Left ventricle myocardium inferior (tissue), 1 donor: ENCODE results near the gene HS3ST4. TPM values are rescaled to one million over a fixed set of nuclear protein-coding genes. Genes with fewer than 3 reads are reported as not detected.

Experiments used
- DNase-seq: peaks from one replicate; pipeline ENCODE4 v3.0.0-alpha.2; 2020
- H3K27ac ChIP-seq: fragments of 200-600 bp; replicated peaks from 2 replicates; pipeline ENCODE4 v1.8.0; 2021
- H3K27me3 ChIP-seq: fragments of 200-600 bp; 2 replicates; pipeline ENCODE4 v1.8.0; 2021; ENCODE audit warnings: low read depth
- H3K36me3 ChIP-seq: fragments of 200-600 bp; 2 replicates; pipeline ENCODE4 v1.8.0; 2021
- H3K4me1 ChIP-seq: fragments of 200-600 bp; 2 replicates; pipeline ENCODE4 v1.8.0; 2021
- H3K4me3 ChIP-seq: fragments of 200-600 bp; 2 replicates; pipeline ENCODE4 v1.8.0; 2021; ENCODE audit warnings: mild to moderate bottlenecking, moderate library complexity
- H3K9me3 ChIP-seq: fragments of 200-600 bp; replicated peaks from 2 replicates; pipeline ENCODE4 v1.8.0; 2021
- intact Hi-C: fragments of 100-400 bp; cut with micrococcal nuclease; formaldehyde crosslinking; loops from one replicate; pipeline ENCODE4 v1.11.0; 2022
- total RNA-seq: library from RNA; stranded (reverse); fragmentation: NEBNext Ultra II Directional; extraction: Animal tissue kit (Norgen Biotek cat#: 25700); gene quantifications from one replicate; pipeline ENCODE4 v1.2.1, GENCODE V29; 2021
- TF ChIP-seq, protein P1 (sequence below): fragments of 200-600 bp; IDR thresholded peaks from 2 replicates; pipeline ENCODE4 v1.8.0; 2021; ENCODE audit warnings: antibody characterized with exemption, mild to moderate bottlenecking, borderline replicate concordance
- donor health status: DM: no; HTN: yes; CAD: no; lungs with severe emphysema.

HS3ST4 gene
- total RNA-seq, 1 donor from 2014 or later = not detected

DNA sequence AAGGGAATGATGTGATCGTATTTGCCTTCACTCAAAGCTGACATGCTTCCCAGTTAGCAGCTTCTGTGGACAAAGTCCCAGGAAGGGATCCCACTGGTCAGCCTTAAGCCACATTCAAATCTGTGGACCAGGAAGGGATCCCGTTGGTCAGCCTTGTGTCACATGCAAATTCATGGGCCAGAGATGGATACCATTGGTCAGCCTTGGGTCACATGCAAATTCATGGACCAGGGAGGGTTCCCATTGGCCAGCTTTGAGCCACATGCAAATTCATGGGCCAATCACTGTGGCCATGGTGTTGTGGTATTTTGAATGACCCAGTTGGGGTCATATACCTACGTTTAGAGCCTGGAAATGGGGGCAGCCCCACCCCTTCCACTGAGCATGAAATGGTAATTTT is 201.6 kb downstream of the HS3ST4 start:
- intact Hi-C loops = no loop called here
- TF ChIP-seq, protein P1, sequence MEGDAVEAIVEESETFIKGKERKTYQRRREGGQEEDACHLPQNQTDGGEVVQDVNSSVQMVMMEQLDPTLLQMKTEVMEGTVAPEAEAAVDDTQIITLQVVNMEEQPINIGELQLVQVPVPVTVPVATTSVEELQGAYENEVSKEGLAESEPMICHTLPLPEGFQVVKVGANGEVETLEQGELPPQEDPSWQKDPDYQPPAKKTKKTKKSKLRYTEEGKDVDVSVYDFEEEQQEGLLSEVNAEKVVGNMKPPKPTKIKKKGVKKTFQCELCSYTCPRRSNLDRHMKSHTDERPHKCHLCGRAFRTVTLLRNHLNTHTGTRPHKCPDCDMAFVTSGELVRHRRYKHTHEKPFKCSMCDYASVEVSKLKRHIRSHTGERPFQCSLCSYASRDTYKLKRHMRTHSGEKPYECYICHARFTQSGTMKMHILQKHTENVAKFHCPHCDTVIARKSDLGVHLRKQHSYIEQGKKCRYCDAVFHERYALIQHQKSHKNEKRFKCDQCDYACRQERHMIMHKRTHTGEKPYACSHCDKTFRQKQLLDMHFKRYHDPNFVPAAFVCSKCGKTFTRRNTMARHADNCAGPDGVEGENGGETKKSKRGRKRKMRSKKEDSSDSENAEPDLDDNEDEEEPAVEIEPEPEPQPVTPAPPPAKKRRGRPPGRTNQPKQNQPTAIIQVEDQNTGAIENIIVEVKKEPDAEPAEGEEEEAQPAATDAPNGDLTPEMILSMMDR = no peak
- H3K9me3 ChIP-seq = no peaks in the 10 kb centered on the region

DNA sequence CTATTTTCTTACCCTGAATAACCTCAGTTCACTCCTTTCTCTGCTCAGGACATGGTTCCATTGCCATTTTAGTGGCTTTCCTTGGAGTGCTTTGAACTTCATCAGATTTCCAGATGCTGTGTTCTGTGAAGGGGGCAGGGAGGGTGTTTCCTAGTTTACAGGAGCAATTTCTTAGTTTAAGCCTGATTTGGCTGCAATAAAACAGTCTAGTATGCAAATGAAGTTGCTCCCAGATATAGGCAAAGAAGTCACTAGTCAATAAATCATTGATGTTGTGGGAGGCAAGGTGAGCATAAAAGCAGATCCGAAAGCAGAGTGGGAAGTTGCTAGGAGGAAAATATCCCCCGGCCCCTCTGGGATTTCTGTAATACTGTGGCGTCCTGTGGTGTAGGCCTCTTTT is 202.3 kb downstream of the HS3ST4 start:
- no peak overlapping the region for H3K4me3 ChIP-seq

More for the DNA sequence above, 201.6 kb downstream of the HS3ST4 start:
- no peaks in the 10 kb centered on the region for H3K4me1 ChIP-seq
- H3K36me3 ChIP-seq = no peaks in the 10 kb centered on the region
- peaks cover 48% of the 10 kb centered on the region for H3K27me3 ChIP-seq
- no peak overlapping the region for H3K27ac ChIP-seq
- no peak for DNase-seq
- no peak overlapping the region for H3K4me3 ChIP-seq

DNA sequence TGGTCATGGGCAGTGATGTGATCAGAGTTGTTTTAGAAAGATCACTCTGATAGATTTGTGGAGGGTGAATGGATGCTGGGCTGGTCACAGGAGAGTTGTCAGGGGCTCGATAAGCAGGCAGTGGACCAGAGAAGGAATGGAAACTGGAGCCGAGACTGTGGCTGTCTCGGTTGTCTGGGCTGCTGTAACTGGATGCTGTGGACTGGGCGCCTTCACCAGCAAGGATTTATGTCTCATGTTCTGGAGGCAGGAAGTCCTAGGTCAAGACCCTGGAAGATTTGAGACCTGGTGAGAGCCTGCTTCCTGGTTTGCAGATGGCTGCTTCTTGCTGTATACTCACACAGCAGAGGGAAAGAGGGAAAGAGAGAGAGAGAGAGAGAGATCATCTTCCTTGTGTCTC is 203.6 kb downstream of the HS3ST4 start:
- Histone ChIP-seq H3K36me3 (no peaks in the 10 kb centered on the region), H3K4me3 (no peak overlapping the region), H3K4me1 (no peaks in the 10 kb centered on the region), H3K27me3 (peaks cover 48% of the 10 kb centered on the region), H3K27ac (no peak overlapping the region), H3K9me3 (no peaks in the 10 kb centered on the region)
- intact Hi-C loops = no loop called here
- DNase-seq = no peak
- TF ChIP-seq, protein P1 = no peak

More for the DNA sequence above, 202.3 kb downstream of the HS3ST4 start:
- Histone ChIP-seq H3K27me3 (peaks cover 48% of the 10 kb centered on the region), H3K27ac (no peak overlapping the region), H3K4me1 (no peaks in the 10 kb centered on the region), H3K9me3 (no peaks in the 10 kb centered on the region), H3K36me3 (no peaks in the 10 kb centered on the region)
- TF ChIP-seq, protein P1 = no peak
- no peak for DNase-seq
- intact Hi-C loops = no loop called here

DNA sequence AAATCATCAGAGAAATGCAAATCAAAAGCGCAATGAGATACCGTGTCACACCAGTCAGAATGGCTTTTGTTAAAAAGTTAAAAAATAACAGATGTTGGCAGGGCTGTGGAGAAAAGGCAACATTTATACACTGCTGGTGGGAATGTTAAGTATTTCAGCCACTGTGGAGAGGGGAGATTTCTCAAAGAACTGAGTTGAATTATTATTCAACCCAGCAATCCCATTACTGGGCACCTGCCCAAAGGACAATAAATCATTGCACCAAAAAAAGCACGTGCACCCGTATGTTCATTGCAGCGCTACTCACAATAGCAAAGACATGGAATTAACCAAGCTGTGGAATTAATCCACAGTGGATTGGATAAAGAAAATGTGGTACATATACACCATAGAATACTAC is 204.7 kb downstream of the HS3ST4 start:
- TF ChIP-seq, protein P1 = no peak
- no peak for DNase-seq
- Histone ChIP-seq H3K4me3 (no peak overlapping the region), H3K9me3 (no peaks in the 10 kb centered on the region), H3K27me3 (peaks cover 52% of the 10 kb centered on the region), H3K36me3 (no peaks in the 10 kb centered on the region), H3K27ac (no peak overlapping the region), H3K4me1 (no peaks in the 10 kb centered on the region)
- intact Hi-C loops = no loop called here

DNA sequence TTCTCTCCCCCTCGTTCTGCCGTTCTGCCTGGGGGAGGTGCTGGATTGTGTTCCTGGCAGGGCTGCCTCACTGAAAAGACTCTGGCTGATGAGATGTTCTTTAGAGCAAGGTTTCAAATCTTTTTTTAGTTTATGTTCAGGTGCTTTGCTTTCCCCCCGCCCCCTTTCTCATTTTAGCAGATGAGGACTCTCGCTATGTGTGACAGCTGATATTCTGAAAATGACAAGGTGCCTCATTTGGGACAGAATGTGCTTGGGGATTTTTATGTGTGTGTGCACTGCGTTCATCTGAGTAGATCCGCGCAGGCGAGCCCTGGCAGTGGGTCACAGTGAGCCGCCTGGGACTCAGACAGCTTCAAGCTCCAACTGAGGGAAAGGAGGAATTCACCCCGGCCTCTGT is 205.9 kb downstream of the HS3ST4 start:
- DNase-seq = no peak
- intact Hi-C loops = no loop called here
- H3K9me3 ChIP-seq = no peaks in the 10 kb centered on the region
- peaks cover 44% of the 10 kb centered on the region for H3K27me3 ChIP-seq
- no peaks in the 10 kb centered on the region for H3K36me3 ChIP-seq
- no peak overlapping the region for H3K27ac ChIP-seq
- H3K4me1 ChIP-seq = no peaks in the 10 kb centered on the region
- H3K4me3 ChIP-seq = no peak overlapping the region
- TF ChIP-seq, protein P1 = no peak

DNA sequence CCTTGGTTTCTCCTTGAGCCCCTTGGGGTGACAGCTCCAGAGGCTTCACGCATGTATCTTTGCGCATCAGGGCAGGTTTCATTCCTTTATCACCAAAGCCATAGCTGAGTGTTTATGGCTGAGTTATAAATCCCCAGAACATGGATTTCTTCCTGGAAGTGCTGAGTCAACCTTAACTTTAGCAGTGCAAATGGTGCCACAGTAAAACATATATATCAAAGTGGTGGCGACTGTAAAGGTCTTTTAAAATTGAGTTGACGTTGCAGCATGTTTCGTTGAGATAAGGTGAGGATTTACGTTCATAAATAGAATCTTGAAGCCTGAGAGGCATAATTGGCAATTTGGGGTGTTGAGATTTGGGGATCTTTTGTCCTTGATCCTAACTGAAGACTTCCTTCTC is 214.1 kb downstream of the HS3ST4 start:
- TF ChIP-seq, protein P1 = no peak
- peaks cover 6% of the 10 kb centered on the region for H3K27me3 ChIP-seq
- no peak overlapping the region for H3K27ac ChIP-seq
- intact Hi-C loops = no loop called here
- H3K4me3 ChIP-seq = no peak overlapping the region
- H3K9me3 ChIP-seq = no peaks in the 10 kb centered on the region
- no peaks in the 10 kb centered on the region for H3K36me3 ChIP-seq
- no peaks in the 10 kb centered on the region for H3K4me1 ChIP-seq
- DNase-seq = no peak
